Measurements from ENCODE around the gene EXOSC2. TPM values are rescaled to one million over a fixed set of nuclear protein-coding genes. Genes with fewer than 3 reads are reported as not detected.
A peak's percentile ranks its signal among the peaks of the same experiment; 100 is the strongest.
"Not testable (repeated sequence)": the region's sequence is repeated elsewhere in the genome, so short reads cannot be mapped to it uniquely, and the experiment has no call there.

Gene EXOSC2
- total RNA-seq, 1 donor from 2014 or later: 24.9 TPM

DNA sequence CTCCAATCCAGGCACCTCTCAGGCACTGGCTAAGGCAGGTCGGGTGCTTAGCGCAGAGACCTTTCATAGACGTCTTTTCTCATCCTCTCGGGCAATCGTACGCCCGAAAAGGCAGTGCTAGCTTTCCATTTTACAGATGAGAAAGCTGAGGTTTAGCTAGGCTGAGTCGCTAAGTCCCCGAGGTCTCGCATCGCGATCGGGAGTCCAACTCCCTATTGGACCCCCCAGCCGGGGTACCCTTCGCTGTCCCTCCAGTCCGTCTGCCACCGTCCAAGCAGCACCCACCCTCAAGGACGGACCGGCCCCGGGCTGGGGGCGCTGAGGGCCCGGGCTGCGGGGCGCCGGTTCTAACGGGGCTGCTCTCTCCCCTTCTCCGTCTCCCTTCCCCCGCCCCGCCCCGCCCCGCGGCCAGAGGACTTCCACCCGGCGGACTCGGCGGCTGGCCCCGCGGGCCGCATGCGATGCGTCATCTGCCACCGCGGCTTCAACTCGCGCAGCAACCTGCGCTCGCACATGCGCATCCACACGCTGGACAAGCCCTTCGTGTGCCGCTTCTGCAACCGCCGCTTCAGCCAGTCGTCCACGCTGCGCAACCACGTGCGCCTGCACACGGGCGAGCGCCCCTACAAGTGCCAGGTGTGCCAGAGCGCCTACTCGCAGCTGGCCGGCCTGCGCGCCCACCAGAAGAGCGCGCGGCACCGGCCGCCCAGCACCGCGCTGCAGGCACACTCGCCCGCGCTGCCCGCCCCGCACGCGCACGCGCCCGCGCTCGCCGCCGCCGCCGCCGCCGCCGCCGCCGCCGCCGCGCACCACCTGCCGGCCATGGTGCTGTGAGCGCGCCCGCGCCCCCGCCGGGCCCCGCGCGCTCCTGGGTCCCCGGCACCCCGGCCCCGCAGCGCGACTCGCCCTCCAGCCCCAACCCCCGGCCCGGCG lies 12.5 kb upstream of the EXOSC2 start:
- no peaks in the 10 kb centered on the region for H3K36me3 ChIP-seq (ENCODE audit: control insufficient read depth, insufficient read depth, low read length)
- peak overlapping the region; percentile 38 for H3K4me3 ChIP-seq (ENCODE audit: low read depth, low read length)
- peak; percentile 56 for DNase-seq (ENCODE audit: low read depth)
- peaks cover 21% of the 10 kb centered on the region for H3K27me3 ChIP-seq (ENCODE audit: control insufficient read depth, insufficient read depth, low read length)
- TF ChIP-seq, protein P1, sequence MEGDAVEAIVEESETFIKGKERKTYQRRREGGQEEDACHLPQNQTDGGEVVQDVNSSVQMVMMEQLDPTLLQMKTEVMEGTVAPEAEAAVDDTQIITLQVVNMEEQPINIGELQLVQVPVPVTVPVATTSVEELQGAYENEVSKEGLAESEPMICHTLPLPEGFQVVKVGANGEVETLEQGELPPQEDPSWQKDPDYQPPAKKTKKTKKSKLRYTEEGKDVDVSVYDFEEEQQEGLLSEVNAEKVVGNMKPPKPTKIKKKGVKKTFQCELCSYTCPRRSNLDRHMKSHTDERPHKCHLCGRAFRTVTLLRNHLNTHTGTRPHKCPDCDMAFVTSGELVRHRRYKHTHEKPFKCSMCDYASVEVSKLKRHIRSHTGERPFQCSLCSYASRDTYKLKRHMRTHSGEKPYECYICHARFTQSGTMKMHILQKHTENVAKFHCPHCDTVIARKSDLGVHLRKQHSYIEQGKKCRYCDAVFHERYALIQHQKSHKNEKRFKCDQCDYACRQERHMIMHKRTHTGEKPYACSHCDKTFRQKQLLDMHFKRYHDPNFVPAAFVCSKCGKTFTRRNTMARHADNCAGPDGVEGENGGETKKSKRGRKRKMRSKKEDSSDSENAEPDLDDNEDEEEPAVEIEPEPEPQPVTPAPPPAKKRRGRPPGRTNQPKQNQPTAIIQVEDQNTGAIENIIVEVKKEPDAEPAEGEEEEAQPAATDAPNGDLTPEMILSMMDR (IDR thresholded peaks at IDR 0.05; ENCODE audit: insufficient read depth, low read length, poor library complexity, severe bottlenecking): no peak

DNA sequence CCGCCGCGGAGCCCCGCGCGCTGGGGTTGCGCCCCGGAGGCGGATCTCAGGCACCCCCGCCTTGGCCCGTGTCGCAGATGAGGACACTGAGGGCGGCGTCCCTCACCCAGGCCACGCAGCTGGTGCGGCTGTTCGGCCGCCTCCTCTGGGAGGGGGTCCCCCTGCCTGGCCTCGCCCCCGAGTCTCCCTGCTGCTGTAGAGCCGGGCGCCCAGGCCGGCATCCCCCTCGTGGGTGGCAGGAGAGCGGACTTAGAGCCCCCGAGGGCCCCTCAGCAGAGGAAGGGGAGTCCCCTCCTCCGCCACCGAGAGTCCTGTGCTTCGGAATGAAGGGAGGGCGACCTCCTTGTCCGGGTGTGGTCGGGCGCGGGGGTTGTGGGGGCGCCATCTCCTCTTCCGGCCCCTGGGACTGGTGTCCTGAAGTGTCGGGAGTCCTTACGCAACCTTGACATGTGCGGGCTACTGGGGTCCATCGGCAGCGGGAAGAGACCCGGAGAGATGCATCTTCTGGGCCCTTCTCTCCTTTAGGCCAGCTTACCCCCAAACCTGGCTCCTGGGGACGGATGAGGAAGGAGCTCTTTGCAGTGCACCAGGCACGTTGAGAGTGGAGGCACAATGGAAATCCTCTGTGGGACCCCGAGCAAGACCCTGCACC lies 11.7 kb upstream of the EXOSC2 start:
- DNase-seq (ENCODE audit: low read depth): no peak
- no peaks in the 10 kb centered on the region for H3K36me3 ChIP-seq (ENCODE audit: control insufficient read depth, insufficient read depth, low read length)

DNA sequence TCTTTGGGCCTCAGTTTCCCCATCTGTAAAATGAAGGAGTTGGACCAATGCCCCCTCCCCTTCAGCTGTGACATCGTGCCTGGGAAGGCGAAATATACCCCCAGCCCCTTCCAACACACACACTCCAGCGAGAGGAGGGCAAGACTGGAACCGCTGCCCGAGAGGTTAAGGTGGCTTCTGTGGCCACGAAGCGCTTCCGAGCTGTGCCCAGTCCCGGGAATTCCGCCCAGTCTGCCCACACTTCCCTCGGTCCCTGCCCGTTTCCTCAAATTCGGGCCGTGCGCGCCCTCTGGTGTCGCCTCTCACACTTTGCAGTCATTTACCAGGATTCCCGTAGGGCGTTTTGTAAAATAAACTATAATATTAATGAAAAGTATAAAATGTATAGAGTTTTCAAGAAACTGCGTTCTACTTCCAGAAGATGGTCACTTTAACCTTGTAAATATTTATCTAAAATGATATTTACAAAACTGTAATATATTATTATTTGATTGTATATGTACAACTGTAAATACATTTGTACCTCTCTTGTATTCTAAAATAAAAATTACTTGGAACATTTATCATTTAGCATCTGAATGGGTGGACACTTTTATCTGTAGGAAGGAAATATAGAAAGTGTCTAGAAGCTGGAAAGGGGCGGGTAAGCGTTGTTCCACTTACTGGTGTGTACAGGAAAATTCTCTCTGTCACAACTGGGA lies 11.0 kb upstream of the EXOSC2 start:
- DNase-seq (ENCODE audit: low read depth): no peak
- no peaks in the 10 kb centered on the region for H3K36me3 ChIP-seq (ENCODE audit: control insufficient read depth, insufficient read depth, low read length)
- peaks cover 21% of the 10 kb centered on the region for H3K27me3 ChIP-seq (ENCODE audit: control insufficient read depth, insufficient read depth, low read length)
- H3K4me3 ChIP-seq (ENCODE audit: low read depth, low read length): no peak overlapping the region
- TF ChIP-seq, protein P1 (IDR thresholded peaks at IDR 0.05; ENCODE audit: insufficient read depth, low read length, poor library complexity, severe bottlenecking): peak; percentile 83

More for the DNA sequence above, 11.7 kb upstream of the EXOSC2 start:
- Histone ChIP-seq H3K4me3 (ENCODE audit: low read depth, low read length) (peak overlapping the region; percentile 38), H3K27me3 (ENCODE audit: control insufficient read depth, insufficient read depth, low read length) (peaks cover 21% of the 10 kb centered on the region)
- TF ChIP-seq, protein P1 (IDR thresholded peaks at IDR 0.05; ENCODE audit: insufficient read depth, low read length, poor library complexity, severe bottlenecking): no peak

DNA sequence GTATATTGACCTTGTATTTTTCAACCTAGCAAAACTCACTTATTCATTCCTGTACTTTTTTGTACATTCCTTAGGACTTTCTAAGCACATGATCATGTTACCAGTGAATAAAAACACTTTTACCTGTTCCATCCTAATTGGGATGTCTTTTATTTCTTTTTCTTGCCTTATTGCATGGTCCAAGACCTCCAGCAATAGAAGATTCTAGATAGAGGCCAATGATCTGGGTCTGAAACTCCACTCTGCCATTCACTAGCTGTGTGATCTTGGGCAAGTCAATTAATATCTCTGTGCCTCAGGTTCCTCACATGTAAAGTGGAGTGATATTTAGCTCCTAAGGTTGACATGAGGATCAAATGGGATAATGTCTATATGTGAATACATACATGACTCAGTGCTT lies 8.5 kb upstream of the EXOSC2 start:
- TF ChIP-seq, protein P1 (IDR thresholded peaks at IDR 0.05; ENCODE audit: insufficient read depth, low read length, poor library complexity, severe bottlenecking): no peak
- no peak for DNase-seq (ENCODE audit: low read depth)
- no peak overlapping the region for H3K4me3 ChIP-seq (ENCODE audit: low read depth, low read length)
- peaks cover 11% of the 10 kb centered on the region for H3K27me3 ChIP-seq (ENCODE audit: control insufficient read depth, insufficient read depth, low read length)
- H3K36me3 ChIP-seq (ENCODE audit: control insufficient read depth, insufficient read depth, low read length): no peaks in the 10 kb centered on the region

DNA sequence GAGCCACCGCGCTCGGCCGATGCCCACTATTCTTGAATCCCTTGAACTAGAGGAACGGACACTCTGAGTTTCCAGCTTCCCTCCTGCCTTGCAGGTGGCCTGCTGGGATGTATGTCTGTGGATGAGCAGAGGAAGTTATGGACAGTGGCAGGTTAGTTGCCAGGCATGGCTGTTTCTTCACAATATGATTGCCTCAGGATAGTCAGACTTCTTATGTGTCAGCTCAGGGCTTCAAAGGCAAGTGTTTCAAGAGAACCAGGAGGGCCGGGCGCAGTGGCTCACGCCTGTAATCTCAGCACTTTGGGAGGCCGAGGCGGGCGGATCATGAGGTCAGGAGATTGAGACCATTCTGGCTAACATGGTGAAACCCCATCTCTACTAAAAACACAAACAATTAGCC lies 7.6 kb upstream of the EXOSC2 start:
- not testable (repeated sequence) for H3K36me3 ChIP-seq (ENCODE audit: control insufficient read depth, insufficient read depth, low read length); H3K4me3 ChIP-seq (ENCODE audit: low read depth, low read length)

DNA sequence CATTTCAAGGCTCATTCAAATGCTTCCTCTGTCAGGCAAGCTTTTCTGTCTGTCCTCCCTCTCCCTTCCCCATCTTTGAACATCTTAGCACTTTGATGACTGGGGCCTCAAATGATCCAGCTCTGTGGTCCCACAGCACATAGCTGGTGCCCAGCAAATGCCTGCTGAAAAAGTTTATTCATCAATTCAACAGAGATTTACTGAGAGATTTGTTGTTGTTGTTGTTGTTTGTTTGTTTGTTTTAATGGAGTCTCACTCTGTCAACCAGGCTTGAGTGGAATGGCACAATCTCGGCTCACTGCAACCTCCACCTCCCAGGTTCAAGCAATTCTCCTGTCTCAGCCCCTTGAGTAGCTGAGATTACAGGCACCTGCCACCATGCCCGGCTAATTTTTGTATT lies 6.0 kb upstream of the EXOSC2 start:
- no peak overlapping the region for H3K4me3 ChIP-seq (ENCODE audit: low read depth, low read length)
- no peaks in the 10 kb centered on the region for H3K36me3 ChIP-seq (ENCODE audit: control insufficient read depth, insufficient read depth, low read length)
- no peaks in the 10 kb centered on the region for H3K27me3 ChIP-seq (ENCODE audit: control insufficient read depth, insufficient read depth, low read length)
- TF ChIP-seq, protein P1 (IDR thresholded peaks at IDR 0.05; ENCODE audit: insufficient read depth, low read length, poor library complexity, severe bottlenecking): no peak
- no peak for DNase-seq (ENCODE audit: low read depth)

More for the DNA sequence above, 7.6 kb upstream of the EXOSC2 start:
- not testable (repeated sequence) for H3K27me3 ChIP-seq (ENCODE audit: control insufficient read depth, insufficient read depth, low read length); DNase-seq (ENCODE audit: low read depth)
